Sciatic nerve (tissue), 2 donors: Measurements from ENCODE around the gene OR52A5. TPM values are rescaled to one million over a fixed set of nuclear protein-coding genes. Genes with fewer than 3 reads are reported as not detected.
"Not testable (repeated sequence)": the region's sequence is repeated elsewhere in the genome, so short reads cannot be mapped to it uniquely, and the experiment has no call there.

Source experiments
- ATAC-seq: fragments of 200-7000 bp; cut with Tn5 transposase; one replicate; pipeline ENCODE4 v1.9.1; 2020; ENCODE audit warnings: mild to moderate bottlenecking, moderate library complexity
- DNase-seq: peaks from one replicate; pipeline ENCODE4 v3.0.0-alpha.2; 2020; ENCODE audit warnings: low spot score
- intact Hi-C: fragments of 100-400 bp; cut with DNase I; formaldehyde crosslinking; loops from one replicate; pipeline ENCODE4 v1.14.2; 2022
- total RNA-seq: library from RNA; stranded (reverse); fragmentation: NEBNext Ultra II Directional; extraction: Animal tissue kit (Norgen Biotek cat#: 25700); gene quantifications from one replicate; pipeline ENCODE4 v1.2.1, GENCODE V29; 2021
- donor health status: DM: no; HTN: no; CAD: no.
- donor health status: DM: no; HTN: no; CAD: no.

Gene OR52A5
- total RNA-seq, result not detected

DNA sequence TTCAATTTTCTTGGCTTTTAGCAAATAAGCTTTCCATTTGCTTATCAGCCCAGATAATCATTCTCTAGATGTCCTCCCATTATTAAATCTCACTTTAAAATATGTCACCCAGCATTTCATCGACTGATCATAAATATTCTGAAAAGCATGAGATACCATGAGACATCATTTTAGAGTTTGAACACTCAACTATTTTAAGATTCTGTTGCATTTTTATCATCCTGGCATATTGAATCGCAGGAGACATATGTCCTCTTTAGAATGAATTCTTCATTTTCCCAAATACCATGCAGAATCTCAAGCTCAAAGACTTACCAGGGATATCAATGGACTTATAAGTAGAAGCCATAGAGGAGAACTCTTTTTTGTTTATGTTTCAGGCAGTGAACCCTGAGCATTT, at the start of gene OR52A5:
Gene OR52A5, minus strand, starts transcription at position 361 of the 400 bp plus-strand sequence. CDS start 5,714 bp downstream, outside the sequence.
- ATAC-seq, result no peak
- no peak for DNase-seq
- intact Hi-C loops, result no loop called here

DNA sequence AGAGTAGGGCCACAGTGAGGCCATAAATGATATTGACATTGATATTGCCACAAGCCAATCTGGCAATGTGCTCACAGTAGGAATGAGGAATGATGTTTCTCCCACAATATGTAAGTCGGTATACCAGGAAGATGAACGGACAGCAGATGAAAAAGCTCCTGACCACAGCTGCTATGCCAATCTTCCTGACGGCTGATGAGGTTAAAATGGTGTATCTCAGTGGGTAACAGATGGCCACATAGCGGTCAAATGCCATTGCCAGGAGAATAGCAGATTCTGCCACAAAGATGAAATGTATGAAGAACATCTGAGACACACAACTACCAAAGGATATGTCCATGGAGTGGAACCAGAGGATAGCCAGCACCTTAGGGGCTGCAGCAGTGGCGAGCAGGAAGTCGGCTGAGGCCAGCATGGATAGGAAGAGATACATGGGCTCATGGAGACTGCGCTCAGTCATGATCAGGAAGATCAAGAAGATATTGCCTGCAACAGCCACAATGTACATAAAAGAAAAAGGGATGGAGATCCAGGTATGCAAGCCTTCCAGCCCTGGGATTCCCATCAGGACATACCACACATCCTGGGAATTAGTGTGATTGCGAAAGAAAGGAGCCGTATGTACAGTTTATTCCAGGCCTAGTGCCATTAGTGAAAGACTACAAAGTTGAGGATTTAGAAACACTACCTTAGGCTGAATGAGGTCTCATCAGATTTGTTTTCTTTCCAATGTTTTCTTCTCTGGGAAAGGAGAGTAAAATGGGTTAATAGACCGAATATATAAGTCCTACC, 40.1 kb upstream of the OR52A5 start:
- ATAC-seq (no peak), DNase-seq (no peak)
- intact Hi-C loops, result no loop called here

DNA sequence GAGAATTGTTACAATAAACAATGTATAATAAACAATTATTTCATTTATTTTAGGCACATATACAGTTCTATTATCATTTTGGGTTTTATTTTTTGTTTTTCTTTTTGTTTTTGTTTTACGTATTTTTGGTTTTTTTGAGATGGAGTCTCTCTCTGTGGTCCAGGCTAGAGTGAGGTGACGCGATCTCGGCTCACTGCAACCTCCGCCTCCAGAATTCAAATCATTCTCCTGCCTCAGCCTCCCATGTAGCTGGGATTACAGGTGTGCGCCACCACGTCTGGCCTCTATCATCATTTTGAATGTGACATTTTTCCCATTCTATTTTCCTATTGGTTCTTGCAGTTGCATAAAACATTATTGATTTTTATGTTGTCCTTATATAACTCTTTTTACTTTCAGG, 36.8 kb upstream of the OR52A5 start:
- DNase-seq (no peak), ATAC-seq (no peak)
- intact Hi-C loops, result no loop called here

DNA sequence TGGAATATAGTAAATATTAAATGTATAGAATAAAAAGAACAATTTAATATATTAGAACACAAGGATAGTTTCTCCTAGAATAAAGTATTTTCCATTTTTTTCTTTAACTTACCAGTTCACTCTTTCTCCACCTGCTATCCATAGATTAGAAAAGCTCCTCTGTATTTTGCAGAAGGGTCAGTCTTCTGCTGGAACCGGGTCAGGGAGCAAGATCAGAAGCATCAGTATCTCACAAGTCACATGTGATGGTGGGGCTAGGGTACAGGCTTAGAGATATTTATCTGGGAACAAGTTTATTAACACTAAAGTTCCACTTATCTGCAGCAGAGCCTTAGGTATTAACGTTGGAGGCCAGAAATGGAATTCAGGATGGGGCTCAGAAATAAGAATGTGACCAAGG, 33.7 kb upstream of the OR52A5 start:
- ATAC-seq (no peak), DNase-seq (no peak)
- intact Hi-C loops, result no loop called here

DNA sequence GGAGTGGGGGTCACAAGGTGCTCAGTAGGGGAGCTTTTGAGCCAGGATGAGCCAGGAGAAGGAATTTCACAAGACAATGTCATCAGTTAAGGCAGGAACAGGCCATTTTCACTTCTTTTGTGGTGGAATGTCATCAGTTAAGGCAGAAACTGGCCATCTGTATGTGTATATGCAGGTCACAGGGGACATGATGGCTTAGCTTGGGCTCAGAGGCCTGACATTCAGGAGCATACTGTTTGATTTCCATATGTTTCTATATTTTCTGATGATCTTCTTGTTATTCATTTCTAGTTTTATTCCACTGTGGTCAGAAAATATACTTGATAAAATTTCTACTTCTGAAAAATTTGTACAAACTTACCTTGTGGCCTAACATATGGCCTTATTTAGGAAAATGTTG, 27.7 kb upstream of the OR52A5 start:
- ATAC-seq, DNase-seq, intact Hi-C loops: not testable (repeated sequence)

DNA sequence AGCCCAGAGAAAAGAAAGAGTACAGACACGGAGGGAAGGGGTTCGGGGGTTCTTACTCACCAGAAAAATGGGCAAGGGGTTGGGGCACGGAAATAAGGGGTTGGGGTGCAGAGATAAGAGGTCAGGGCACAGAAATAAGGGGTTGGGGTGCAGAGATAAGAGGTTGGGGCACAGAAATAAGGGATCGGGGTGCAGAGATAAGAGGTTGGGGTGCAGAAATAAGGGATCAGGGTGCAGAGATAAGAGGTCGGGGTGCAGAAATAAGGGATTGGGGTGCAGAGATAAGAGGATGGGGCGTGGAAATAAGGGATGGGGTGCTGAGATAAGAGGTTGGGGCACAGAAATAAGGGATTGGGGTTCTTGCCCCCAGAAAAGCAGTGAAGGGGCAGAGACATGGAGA, 26.7 kb upstream of the OR52A5 start:
- ATAC-seq, intact Hi-C loops: not testable (repeated sequence)

DNA sequence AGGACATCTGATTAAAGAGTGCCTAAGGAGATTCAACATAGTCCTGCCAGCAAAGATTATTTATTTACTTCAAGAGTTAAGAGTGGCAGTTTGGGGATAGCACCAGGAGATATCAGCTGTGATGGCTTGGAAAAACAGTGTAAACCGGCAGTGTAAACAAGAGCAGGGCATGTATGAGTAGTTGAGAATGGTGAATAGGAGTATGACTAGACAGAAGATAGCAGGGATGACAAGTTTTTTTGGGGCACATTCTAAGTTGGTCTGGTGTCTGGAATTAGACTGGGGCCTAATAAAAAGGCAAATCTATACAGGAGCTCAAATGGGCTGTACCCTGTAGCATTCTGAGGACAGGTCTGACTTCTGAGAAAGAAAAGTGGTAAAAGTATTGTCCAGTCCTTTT, 22.9 kb upstream of the OR52A5 start:
- intact Hi-C loops, ATAC-seq, DNase-seq: not testable (repeated sequence)

More for the DNA sequence above, 26.7 kb upstream of the OR52A5 start:
- not testable (repeated sequence) for DNase-seq

DNA sequence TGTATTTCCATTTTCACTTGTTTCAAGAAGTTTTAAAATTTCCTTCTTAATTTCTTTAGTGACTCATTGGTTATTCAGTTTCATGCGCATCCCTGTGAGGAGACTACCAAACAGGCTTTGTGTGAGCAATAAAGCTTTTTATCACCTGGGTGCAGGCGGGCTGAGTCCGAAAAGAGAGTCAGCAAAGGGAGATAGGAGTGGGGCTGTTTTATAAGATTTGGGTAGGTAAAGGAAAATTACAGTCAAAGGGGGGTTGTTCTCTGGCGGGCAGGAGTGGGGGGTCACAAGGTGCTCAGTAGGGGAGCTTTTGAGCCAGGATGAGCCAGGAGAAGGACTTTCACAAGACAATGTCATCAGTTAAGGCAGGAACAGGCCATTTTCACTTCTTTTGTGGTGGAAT, 22.1 kb upstream of the OR52A5 start:
- ATAC-seq, DNase-seq, intact Hi-C loops: not testable (repeated sequence)

DNA sequence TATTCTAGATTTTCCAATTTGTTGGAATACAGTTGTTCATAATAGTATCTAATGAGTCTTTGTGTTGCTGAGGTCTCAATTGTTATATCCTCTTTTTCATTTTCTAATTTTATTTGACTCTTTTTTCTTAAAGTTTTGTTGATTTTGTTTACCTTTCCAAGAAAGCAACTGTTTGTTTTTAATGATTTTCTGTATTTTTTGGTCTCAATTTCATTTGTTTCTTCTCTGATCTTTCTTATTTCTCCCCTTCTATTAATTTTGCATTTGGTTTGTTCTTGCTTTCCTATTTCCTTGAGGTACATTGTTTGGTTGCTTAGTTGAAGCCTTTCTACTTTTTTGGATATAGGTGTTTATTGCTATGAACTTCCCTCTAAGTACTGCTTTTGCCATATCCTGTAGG, 21.6 kb upstream of the OR52A5 start:
- intact Hi-C loops, result no loop called here
- no peak for DNase-seq
- ATAC-seq, result no peak

DNA sequence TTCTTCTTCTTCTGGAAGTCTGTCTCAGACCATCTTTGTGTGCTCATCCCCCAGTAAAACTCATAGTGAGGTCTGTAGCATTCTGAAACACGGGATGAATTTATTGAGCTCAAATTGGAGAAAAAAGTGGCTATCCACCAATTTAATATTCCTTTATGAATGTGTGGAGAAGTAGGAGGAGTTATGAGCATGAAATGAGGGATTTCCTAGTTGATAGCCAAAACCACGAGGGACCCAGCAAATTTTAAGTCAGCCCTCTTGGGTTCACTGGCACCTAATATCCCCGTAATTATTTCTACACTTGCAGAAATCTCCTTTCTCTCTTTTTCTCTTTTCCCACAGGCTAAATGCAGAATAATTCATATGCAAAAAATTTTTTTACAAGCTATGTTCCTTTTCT, 16.5 kb upstream of the OR52A5 start, which contains the start of gene OR52A1:
Gene OR52A1, minus strand, starts transcription at position 101 of the 400 bp plus-strand sequence. CDS start 2,388 bp downstream, outside the sequence.
- intact Hi-C loops, result no loop called here
- no peak for DNase-seq
- ATAC-seq, result no peak

DNA sequence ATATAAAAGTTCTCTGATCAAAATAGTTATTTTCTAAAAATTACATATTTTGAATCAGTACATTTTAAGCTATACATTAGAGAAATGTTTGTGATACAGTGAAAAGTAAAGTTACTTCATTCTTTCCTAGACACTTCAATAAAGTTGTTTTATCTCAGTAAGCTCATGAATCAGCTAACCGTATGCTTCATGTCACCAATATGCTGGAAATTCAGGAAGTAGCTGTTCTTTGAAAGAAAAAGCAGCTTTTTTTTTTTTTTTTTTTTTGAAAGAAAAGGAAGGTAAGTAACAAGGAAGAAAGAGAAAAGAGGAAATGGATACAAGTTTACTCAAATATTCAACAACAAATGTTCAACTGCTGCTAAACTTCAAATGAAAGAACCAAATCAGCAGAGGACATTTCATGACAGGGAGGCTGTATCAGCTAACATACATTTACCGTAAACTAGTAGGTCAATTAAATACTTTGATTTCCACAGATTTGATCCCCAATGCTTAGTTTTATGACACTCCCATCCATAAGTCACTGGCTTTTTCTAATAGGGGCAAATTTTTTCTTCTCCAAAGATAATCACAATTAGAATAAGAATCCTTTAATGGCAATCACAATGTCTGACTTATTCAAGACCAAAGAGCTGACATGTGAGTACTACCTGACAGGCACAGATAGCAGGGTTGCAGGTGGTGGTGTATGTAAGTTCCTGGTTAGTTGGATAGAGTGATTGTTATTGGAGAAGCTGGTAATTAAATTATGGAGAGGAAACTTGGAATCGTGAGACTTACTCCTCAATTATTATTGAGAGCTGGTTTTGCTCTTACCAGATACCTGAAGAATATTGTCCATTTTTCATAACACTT, 15.6 kb upstream of the OR52A5 start:
- ATAC-seq (no peak), DNase-seq (no peak)
- intact Hi-C loops, result no loop called here

DNA sequence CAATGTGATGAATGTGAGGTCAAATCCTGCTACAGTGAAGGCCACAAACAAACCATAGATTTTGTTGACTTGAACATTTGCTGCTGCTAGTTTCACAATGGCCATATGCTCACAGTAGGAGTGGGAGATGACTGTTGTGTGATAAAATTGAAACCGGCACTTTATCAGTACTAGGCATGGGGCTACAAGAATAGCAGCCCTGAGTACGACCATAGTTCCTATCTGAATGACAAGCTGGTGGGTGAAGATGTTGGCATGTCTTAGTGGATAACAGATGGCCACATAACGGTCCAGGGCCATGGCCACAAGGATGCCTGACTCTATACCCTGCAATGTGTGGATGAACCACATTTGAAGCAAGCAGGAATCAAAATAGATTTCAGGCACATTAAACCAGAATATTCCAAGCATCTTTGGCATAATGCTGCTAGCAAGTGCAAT, 13.6 kb upstream of the OR52A5 start:
- ATAC-seq (no peak), DNase-seq (no peak)
- intact Hi-C loops, result no loop called here

DNA sequence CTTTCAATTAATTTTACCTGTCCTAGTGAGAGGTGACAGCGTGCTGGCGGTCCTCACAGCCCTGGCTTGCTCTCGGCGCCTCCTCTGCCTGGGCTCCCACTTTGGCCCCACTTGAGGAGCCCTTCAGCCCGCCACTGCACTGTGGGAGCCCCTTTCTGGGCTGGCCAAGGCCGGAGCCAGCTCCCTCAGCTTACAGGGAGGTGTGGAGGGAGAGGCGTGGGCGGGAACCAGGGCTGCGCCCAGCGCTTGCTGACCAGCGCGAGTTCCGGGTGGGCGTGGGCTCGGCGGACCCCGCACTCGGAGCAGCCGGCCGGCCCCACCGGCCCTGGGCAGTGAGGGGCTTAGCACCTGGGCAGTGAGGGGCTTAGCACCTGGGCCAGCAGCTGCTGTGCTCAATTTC, 6.0 kb upstream of the OR52A5 start:
- intact Hi-C loops, ATAC-seq, DNase-seq: not testable (repeated sequence)

DNA sequence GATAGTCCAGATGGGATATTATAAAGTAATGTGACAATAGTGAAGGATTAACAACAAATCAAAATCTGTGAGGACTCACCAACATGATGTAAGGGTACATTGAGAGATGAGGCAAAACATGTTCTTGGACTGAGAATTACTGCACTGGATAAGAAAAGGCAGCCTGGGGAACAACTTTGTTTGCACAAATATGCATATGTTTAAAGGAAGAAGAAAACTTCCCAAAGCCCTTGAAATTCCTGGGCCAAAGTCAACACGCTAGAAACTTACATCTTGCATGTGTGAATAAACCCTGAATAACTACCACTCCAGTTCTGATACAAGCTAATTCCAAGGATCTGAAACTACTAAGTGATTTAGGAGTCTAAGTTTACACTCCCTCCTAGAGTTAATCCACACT, 1.1 kb downstream of the OR52A5 start:
- DNase-seq, result no peak
- intact Hi-C loops, result no loop called here
- no peak for ATAC-seq

DNA sequence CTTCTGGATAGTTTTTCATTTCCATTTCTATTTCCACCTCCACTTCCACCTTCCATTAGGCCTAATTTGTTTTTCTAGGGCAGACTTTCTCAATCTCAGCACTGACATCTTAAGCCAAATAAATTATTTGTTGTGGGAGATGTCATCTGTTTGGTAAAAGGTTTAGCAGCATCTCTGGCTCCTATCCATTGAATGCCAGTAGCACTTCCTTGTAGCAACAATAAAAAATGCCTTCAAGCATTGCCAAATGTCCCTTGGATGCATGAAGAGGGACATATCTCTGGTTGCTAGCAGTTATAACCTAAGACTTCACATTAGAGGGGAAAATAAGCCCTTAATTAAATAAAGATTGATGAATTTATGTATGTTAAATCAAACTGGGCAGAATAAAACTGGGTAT, 1.9 kb downstream of the OR52A5 start:
- intact Hi-C loops, result no loop called here
- ATAC-seq (no peak), DNase-seq (no peak)

DNA sequence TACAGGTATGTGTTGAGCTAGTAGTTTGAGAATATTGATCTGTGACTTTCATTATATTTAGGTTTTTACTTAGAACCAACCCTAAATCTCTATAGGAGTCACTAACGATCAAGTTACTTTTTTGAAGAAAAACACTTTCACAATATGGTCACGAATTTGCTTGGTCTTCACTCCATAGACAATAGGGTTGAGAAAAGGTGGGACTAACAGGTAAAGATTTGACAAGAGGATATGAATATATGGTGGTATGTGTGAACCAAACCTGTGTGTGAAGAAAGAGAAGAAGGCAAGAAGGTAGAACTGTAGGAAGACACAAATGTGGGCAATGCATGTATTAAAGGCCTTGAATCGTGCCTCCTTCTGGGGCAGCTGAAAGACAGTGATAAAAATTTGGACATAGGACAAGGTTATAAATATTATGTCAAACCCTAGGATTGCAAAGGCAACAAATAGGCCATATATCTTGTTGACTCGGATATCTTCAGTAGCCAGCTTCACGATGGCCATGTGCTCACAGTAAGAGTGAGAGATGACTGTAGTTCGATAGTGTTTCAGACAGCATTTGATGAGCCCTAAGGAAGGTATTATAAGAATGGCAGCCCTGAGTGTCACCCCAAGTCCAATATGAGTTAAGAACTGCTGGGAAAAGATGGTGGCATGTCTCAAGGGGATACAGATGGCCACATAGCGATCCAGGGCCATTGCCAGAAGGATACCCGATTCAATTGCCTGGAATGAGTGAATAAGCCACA, 6.4 kb downstream of the OR52A5 start:
- DNase-seq, result no peak
- intact Hi-C loops, result loop anchor here (1.0 kb wide), 1 partner anchor 9 kb away; no protein-coding TSS in a partner anchor
- ATAC-seq, result no peak

DNA sequence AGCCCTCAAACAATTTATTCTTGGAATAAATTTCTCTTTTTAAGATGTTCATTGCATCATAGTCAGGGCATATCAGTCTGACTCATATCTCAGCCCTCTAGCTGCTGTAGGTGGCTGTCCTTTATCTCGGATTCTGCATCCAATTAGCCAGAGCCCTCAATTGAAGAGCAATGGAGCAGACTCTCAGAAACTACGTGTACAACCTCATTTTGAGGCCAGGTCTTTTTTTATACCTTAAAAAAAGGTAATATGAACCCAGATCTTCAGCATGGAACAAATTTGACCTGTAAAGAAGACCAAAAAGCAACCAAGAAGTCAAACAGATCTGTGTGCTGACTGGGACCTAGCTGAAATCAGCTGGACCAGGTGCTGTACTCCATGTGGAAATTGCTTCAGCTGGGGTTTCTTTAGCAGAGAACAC, 8.7 kb downstream of the OR52A5 start:
- intact Hi-C loops, result no loop called here
- ATAC-seq, result no peak
- no peak for DNase-seq

DNA sequence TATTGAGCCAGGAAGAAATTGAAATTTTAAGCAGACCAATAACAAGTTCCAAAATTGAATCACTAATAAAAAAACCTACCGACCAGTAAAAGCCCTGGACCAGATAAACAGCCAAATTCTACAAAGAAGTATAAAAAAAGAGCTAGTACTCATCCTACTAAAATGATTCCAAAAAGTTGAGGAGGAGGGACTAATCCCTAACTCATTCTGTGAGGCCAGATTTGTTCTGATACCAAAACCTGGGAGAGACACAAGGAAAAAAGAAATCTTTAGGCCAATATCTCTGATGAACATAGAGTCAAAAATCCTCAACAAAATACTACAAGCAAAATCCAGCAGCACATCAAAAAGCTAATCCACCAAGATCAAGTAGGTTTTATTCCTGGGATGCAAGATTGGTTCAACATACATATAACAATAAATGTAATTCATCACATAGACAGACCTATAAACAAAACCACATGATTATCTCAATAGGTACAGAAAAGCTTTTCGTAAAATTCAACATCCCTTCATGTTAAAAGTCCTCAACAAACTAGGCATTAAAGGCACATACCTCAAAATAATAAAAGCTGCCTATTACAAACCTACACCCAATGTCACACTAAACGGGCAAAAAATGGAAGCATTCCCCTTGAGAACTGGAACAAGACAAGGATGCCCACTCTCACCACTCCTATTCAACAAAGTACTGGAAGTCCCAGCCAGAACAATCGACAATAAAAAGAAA, 13.1 kb downstream of the OR52A5 start:
- DNase-seq, result no peak
- no peak for ATAC-seq
- intact Hi-C loops, result no loop called here
